Thoracic aorta (tissue), 2 donors: ENCODE measurements around the gene ASB7. TPM values are rescaled to one million over a fixed set of nuclear protein-coding genes. Genes with fewer than 3 reads are reported as not detected.

Source experiments
- ATAC-seq: fragments of 150-250 bp; one replicate; pipeline ENCODE4 v1.8.0; 2017; ENCODE audit warnings: low read depth; ENCODE audit not compliant: insufficient number of reproducible peaks, low FRiP score
- DNase-seq: peaks from one replicate; pipeline ENCODE4 v3.0.0-alpha.2; 2020; ENCODE audit warnings: low spot score
- H3K27ac ChIP-seq, 2 donors: fragments of 200-600 bp; sonication (generic); 1 replicate in 1 of 2; 2 replicates in 1 of 2; pipeline ENCODE4 v1.5.1; 2016; ENCODE audit warnings: mild to moderate bottlenecking in 2 of 2, moderate library complexity in 2 of 2
- H3K27me3 ChIP-seq: fragments of 200-600 bp; sonication (generic); replicated peaks from 2 replicates; pipeline ENCODE4 v1.6.0; 2016; ENCODE audit warnings: mild to moderate bottlenecking; ENCODE audit not compliant: insufficient read depth
- H3K36me3 ChIP-seq: fragments of 200-600 bp; sonication (generic); one replicate; pipeline ENCODE4 v1.5.1; 2016
- H3K4me1 ChIP-seq, 2 donors: fragments of 200-600 bp; sonication (generic); 1 replicate in 1 of 2; 2 replicates in 1 of 2; pipeline versions ENCODE4 v1.5.1 to v1.6.0; 2016; ENCODE audit warnings: low read depth in 2 of 2, mild to moderate bottlenecking in 1 of 2; ENCODE audit not compliant: control insufficient read depth in 1 of 2
- H3K4me3 ChIP-seq: fragments of 200-600 bp; sonication (generic); 2 replicates; pipeline ENCODE4 v1.5.1; 2016; ENCODE audit warnings: mild to moderate bottlenecking
- H3K9me3 ChIP-seq: fragments of 200-600 bp; sonication (generic); 2 replicates; pipeline ENCODE4 v1.5.1; 2016
- total RNA-seq, 2 donors: library from RNA; depleted of rRNA; stranded (reverse); fragments of >200 nt; gene quantifications; one replicate each; pipeline versions ENCODE4 v1.1.0 to v1.2.3, GENCODE V29; 2016
- TF ChIP-seq, protein P1 (sequence below): fragments of 200-600 bp; sonication (generic); IDR thresholded peaks from one replicate; pipeline ENCODE4 v1.5.1; 2019; ENCODE audit warnings: antibody characterized with exemption

Gene ASB7
- total RNA-seq, 2 donors from 2014 or later = 6.0 to 12.8 TPM

DNA sequence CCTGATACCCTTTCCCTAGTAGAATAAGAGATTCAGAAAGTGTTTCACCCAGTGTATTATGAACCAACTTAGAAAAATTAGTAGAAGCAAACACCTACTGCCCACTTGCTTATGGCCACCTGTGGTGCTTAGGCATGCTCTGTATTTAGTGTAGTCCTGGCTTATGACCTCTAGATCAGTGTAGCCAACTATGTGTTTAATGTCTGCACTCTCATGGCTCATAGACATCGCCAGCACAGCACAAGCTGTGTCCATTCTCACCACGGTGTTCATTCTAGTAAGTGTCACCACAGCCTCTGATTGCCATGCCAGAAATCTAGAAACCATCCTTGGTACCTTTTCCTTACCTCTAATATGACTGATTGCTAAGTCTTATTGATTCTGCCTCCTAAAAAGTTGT is 14.3 kb downstream of the ASB7 start:
- no peak for DNase-seq
- H3K9me3 ChIP-seq = no peaks in the 10 kb centered on the region
- H3K27me3 ChIP-seq = no peaks in the 10 kb centered on the region
- ATAC-seq = no peak
- peaks cover 15% of the 10 kb centered on the region for H3K36me3 ChIP-seq
- no peak overlapping the region for H3K27ac ChIP-seq
- TF ChIP-seq, protein P1, sequence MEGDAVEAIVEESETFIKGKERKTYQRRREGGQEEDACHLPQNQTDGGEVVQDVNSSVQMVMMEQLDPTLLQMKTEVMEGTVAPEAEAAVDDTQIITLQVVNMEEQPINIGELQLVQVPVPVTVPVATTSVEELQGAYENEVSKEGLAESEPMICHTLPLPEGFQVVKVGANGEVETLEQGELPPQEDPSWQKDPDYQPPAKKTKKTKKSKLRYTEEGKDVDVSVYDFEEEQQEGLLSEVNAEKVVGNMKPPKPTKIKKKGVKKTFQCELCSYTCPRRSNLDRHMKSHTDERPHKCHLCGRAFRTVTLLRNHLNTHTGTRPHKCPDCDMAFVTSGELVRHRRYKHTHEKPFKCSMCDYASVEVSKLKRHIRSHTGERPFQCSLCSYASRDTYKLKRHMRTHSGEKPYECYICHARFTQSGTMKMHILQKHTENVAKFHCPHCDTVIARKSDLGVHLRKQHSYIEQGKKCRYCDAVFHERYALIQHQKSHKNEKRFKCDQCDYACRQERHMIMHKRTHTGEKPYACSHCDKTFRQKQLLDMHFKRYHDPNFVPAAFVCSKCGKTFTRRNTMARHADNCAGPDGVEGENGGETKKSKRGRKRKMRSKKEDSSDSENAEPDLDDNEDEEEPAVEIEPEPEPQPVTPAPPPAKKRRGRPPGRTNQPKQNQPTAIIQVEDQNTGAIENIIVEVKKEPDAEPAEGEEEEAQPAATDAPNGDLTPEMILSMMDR = no peak
- H3K4me3 ChIP-seq = no peak overlapping the region
- H3K4me1 ChIP-seq = no peaks in the 10 kb centered on the region

DNA sequence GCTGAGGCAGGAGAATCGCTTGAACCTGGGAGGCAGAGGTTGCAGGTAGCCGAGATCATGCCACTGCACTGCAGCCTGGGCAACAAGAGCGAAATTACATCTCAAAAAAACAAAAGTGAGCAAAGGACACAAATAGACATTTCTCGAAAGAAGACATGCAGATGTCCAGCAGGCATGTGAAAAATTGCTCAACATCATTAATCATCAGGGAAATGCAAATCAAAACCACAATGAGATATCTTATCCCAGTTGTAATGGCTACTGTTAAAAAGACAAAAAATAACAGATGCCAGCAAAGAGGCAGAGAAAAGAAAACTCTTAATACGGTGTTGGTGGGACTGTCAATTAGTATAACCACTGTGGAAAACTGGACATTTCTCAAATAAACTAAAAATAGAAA is 20.9 kb downstream of the ASB7 start:
- no peaks in the 10 kb centered on the region for H3K36me3 ChIP-seq
- no peak overlapping the region for H3K4me3 ChIP-seq
- DNase-seq = no peak
- TF ChIP-seq, protein P1 = no peak
- no peak for ATAC-seq
- no peaks in the 10 kb centered on the region for H3K4me1 ChIP-seq
- no peaks in the 10 kb centered on the region for H3K9me3 ChIP-seq
- H3K27ac ChIP-seq = no peak overlapping the region
- no peaks in the 10 kb centered on the region for H3K27me3 ChIP-seq

DNA sequence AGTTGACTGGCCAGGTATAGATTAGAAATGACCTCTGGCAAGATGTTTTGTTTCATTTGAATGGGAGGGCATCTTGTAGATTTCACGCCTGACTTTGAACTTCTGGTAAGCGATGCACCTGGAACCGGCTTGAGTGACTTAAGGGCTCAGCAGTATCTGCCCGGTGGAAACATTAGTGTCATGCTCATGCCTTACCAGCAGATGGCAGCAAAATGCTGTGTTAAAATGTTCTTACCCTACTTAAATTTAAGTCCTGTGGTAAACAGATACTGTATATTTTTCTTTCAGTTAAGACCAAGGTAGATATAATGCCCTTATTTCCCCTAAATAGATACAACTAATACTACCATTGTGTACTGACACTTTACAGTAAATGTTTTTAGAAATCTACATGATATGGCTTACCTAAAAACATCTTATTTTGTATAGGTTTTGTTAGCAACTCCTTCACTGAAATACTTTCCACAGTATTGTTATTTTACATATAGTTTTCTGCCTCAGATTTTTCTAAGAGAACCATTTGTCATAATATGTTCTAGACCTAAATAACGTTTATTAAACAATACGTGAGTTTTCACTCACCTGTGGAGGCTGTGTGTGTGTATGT is 25.5 kb downstream of the ASB7 start:
- Histone ChIP-seq H3K36me3 (no peaks in the 10 kb centered on the region), H3K27me3 (no peaks in the 10 kb centered on the region), H3K27ac (no peak overlapping the region), H3K4me1 (no peaks in the 10 kb centered on the region), H3K9me3 (no peaks in the 10 kb centered on the region), H3K4me3 (no peak overlapping the region)
- DNase-seq (no peak), ATAC-seq (no peak)
- TF ChIP-seq, protein P1 = peak; percentile 85

DNA sequence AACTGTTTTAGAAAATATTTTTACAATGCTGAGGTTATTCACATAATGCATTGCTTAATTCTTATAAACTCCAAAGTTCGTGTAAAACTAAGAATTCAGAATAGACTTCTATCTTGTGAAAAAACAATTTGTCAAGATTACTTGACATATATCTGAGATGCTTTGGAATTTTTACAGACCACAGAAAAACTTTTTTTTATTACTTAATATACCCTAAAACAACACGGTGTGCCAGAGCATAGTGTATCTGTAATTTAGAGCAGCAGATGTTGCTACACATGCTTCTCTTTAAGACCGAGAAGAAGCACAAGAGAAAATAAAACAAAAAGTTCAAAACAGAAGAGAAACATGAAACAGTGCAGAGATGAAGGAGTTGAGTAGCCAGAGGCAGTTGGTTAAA is 26.4 kb downstream of the ASB7 start:
- DNase-seq = no peak
- no peak overlapping the region for H3K4me3 ChIP-seq
- no peaks in the 10 kb centered on the region for H3K27me3 ChIP-seq
- ATAC-seq = no peak
- no peaks in the 10 kb centered on the region for H3K4me1 ChIP-seq
- H3K36me3 ChIP-seq = no peaks in the 10 kb centered on the region
- no peak overlapping the region for H3K27ac ChIP-seq
- no peaks in the 10 kb centered on the region for H3K9me3 ChIP-seq
- TF ChIP-seq, protein P1 = no peak

DNA sequence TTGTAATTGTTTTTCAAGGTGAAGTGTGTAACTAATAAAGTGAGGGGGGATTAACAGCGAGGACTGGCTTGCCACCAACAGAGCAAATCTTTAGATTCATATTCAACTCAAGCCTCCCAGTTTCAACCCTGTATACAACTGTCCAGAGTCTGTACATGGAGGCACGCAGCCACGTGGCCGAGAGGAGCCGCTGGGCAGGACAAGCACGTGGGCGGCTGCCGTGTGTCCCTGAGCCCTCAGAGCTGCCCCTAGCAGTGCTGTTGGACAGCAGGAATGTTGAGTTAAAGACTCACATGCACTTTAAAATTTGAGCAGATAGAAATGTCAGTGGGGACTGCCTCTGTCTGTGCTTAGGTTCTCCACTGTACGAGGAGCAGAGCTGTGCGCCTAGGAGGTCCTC is 29.4 kb downstream of the ASB7 start:
- Histone ChIP-seq H3K36me3 (no peaks in the 10 kb centered on the region), H3K27me3 (no peaks in the 10 kb centered on the region), H3K4me1 (no peaks in the 10 kb centered on the region), H3K9me3 (no peaks in the 10 kb centered on the region), H3K4me3 (no peak overlapping the region), H3K27ac (no peak overlapping the region)
- ATAC-seq (no peak), DNase-seq (no peak)
- TF ChIP-seq, protein P1 = no peak
